Thoracic aorta (tissue), 2 donors: ENCODE results near the gene ECEL1. TPM values are rescaled to one million over a fixed set of nuclear protein-coding genes. Genes with fewer than 3 reads are reported as not detected.
A peak's percentile ranks its signal among the peaks of the same experiment; 100 is the strongest.

Source experiments
- ATAC-seq: fragments of 150-250 bp; one replicate; pipeline ENCODE4 v1.8.0; 2017; ENCODE audit warnings: low read depth; ENCODE audit not compliant: insufficient number of reproducible peaks, low FRiP score
- DNase-seq: peaks from one replicate; pipeline ENCODE4 v3.0.0-alpha.2; 2020; ENCODE audit warnings: low spot score
- H3K27ac ChIP-seq, 2 donors: fragments of 200-600 bp; sonication (generic); 1 replicate in 1 of 2; 2 replicates in 1 of 2; pipeline ENCODE4 v1.5.1; 2016; ENCODE audit warnings: mild to moderate bottlenecking in 2 of 2, moderate library complexity in 2 of 2
- H3K27me3 ChIP-seq: fragments of 200-600 bp; sonication (generic); replicated peaks from 2 replicates; pipeline ENCODE4 v1.6.0; 2016; ENCODE audit warnings: mild to moderate bottlenecking; ENCODE audit not compliant: insufficient read depth
- H3K36me3 ChIP-seq: fragments of 200-600 bp; sonication (generic); one replicate; pipeline ENCODE4 v1.5.1; 2016
- H3K4me1 ChIP-seq, 2 donors: fragments of 200-600 bp; sonication (generic); 1 replicate in 1 of 2; 2 replicates in 1 of 2; pipeline versions ENCODE4 v1.5.1 to v1.6.0; 2016; ENCODE audit warnings: low read depth in 2 of 2, mild to moderate bottlenecking in 1 of 2; ENCODE audit not compliant: control insufficient read depth in 1 of 2
- H3K4me3 ChIP-seq: fragments of 200-600 bp; sonication (generic); 2 replicates; pipeline ENCODE4 v1.5.1; 2016; ENCODE audit warnings: mild to moderate bottlenecking
- H3K9me3 ChIP-seq: fragments of 200-600 bp; sonication (generic); 2 replicates; pipeline ENCODE4 v1.5.1; 2016
- total RNA-seq, 2 donors: library from RNA; depleted of rRNA; stranded (reverse); fragments of >200 nt; gene quantifications; one replicate each; pipeline versions ENCODE4 v1.1.0 to v1.2.3, GENCODE V29; 2016
- TF ChIP-seq, protein P1 (sequence below): fragments of 200-600 bp; sonication (generic); IDR thresholded peaks from one replicate; pipeline ENCODE4 v1.5.1; 2019; ENCODE audit warnings: antibody characterized with exemption

Gene ECEL1
- total RNA-seq, 2 donors from 2014 or later = 1.6 to 2.8 TPM

DNA sequence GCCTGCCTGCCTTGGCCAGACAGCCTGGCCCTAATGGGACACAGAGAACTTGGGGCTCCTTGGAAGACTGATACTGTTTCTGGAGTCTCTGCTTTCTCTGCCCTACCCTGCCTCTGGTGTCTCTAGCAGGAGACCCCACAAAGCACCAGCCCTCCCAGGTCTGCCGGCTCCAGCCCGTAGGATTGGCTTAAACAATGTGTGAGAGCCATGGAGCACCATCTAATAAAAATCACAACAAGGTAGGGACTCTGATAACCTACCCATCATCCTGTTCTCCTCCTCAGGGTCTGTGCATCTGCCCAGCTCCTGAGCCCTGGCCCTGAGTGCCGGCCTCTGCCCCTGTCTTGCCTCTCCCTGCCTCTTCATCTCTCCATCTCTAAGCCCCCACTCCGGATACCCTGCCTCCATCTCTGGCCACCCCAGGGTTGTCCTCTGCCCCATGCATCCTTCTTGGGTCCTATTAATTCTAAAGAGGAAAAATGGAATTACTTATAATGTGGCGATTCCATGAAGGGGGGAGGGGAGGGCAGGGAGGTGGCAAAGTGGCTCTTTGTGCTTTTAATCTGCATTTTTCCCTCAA lies 1.2 kb upstream of the ECEL1 start:
- peaks cover 3% of the 10 kb centered on the region for H3K27me3 ChIP-seq
- no peaks in the 10 kb centered on the region for H3K36me3 ChIP-seq
- TF ChIP-seq, protein P1, sequence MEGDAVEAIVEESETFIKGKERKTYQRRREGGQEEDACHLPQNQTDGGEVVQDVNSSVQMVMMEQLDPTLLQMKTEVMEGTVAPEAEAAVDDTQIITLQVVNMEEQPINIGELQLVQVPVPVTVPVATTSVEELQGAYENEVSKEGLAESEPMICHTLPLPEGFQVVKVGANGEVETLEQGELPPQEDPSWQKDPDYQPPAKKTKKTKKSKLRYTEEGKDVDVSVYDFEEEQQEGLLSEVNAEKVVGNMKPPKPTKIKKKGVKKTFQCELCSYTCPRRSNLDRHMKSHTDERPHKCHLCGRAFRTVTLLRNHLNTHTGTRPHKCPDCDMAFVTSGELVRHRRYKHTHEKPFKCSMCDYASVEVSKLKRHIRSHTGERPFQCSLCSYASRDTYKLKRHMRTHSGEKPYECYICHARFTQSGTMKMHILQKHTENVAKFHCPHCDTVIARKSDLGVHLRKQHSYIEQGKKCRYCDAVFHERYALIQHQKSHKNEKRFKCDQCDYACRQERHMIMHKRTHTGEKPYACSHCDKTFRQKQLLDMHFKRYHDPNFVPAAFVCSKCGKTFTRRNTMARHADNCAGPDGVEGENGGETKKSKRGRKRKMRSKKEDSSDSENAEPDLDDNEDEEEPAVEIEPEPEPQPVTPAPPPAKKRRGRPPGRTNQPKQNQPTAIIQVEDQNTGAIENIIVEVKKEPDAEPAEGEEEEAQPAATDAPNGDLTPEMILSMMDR = no peak
- H3K27ac ChIP-seq = no peak overlapping the region
- H3K4me3 ChIP-seq = no peak overlapping the region
- ATAC-seq (no peak), DNase-seq (no peak)
- H3K9me3 ChIP-seq = no peaks in the 10 kb centered on the region
- H3K4me1 ChIP-seq = peaks cover 0 to 6% of the 10 kb centered on the region in 2 donors

DNA sequence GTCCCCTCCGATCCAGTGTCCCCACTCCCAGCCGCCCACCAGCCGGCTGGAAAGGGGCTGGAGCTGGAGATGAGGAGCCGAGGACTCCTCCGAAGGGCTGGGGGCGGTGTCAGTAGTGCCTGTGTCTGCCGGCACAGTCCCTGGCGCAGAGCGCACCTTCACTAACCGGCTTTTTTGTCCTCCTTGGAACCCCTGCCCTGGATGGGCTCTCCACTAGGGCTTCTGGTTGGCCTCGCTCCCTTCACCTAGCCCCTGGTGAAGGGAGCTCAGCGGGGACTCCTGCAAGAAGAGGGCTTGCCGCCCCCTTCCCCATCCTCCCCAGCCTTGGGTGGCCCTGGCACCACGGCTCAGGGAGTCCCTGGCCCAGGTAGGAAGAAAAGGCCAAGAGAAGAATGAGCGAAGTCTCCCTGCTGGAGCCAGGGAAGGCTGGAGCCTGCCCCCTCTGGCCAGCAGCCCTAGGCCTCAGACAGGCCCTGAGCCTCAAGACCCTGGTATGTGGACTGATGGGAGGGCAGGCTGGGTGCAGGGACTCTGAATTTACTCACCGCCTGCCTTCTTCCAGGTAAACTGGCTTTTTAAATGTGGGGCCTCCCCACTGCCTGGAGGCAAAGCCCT lies 570 bp upstream of the ECEL1 start:
- Histone ChIP-seq H3K27me3 (peaks cover 3% of the 10 kb centered on the region), H3K9me3 (no peaks in the 10 kb centered on the region), H3K4me1 (peaks cover 0 to 6% of the 10 kb centered on the region in 2 donors), H3K4me3 (no peak overlapping the region), H3K27ac (no peak overlapping the region), H3K36me3 (no peaks in the 10 kb centered on the region)
- DNase-seq (no peak), ATAC-seq (no peak)
- TF ChIP-seq, protein P1 = no peak

GRCh38 chr2:232486558-232487384 lies 863 bp downstream of the ECEL1 start:
- Histone ChIP-seq H3K4me1 (peaks cover 0 to 6% of the 10 kb centered on the region in 2 donors), H3K36me3 (no peaks in the 10 kb centered on the region), H3K9me3 (no peaks in the 10 kb centered on the region), H3K4me3 (peak overlapping the region; percentile 47), H3K27me3 (peaks cover 3% of the 10 kb centered on the region), H3K27ac (no peak overlapping the region)
- ATAC-seq = no peak
- TF ChIP-seq, protein P1 = no peak
- no peak for DNase-seq

DNA sequence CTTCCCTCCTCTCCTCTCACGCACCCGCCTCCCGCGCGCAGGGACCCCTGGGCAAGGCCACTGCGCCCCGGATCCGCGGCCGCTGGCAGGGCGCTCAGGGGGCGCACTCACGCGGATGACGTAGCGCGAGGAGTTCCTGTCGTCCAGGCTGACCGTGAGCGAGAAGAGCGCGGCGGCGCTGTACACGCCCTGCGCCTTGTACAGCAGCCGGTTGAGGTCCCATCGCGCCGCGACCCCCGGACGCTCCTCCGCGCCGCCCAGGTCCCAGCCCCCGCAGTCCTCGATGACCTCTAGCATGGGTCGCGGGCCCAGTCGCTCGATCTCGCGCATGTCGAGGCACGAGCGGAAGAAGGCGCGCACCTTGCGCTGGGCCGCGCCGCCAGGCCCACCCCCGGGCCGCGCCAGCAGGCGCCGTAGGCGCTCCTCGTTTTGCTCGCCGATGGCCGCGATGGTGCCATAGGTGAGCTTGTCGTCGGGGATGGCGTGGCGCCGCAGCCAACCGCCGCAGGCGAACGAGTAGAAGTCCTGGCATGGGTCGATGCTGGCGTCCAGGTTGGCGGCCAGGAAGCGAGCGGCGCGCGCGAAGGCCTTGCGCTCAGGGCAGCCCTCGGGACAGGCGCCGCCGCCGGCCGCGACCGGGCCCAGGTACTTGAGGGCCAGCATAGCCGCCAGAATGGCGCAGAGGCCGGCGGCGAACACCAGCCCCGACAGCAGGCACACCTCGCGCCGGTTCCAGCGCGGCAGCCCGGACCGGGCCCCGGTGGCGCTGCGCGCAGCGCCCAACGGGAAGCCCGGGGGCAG lies 1.7 kb downstream of the ECEL1 start:
- Histone ChIP-seq H3K4me3 (no peak overlapping the region), H3K36me3 (no peaks in the 10 kb centered on the region), H3K27ac (no peak overlapping the region), H3K27me3 (peaks cover 3% of the 10 kb centered on the region), H3K4me1 (peaks cover 0 to 6% of the 10 kb centered on the region in 2 donors), H3K9me3 (no peaks in the 10 kb centered on the region)
- DNase-seq = no peak
- no peak for ATAC-seq
- TF ChIP-seq, protein P1 = no peak
